Liver (tissue), 9 donors: ENCODE data around the gene JAM3. TPM values are rescaled to one million over a fixed set of nuclear protein-coding genes. Genes with fewer than 3 reads are reported as not detected.

Experiments used
- DNase-seq: peaks from one replicate; pipeline ENCODE4 v3.0.0-alpha.2; 2017; ENCODE audit warnings: low spot score
- H3K27ac ChIP-seq, 2 donors: one replicate each; pipeline ENCODE4 v1.7.0; 2013; ENCODE audit warnings: inconsistent platforms in 2 of 2, low read length in 2 of 2, control low read depth in 1 of 2, low read depth in 1 of 2, mild to moderate bottlenecking in 1 of 2
- H3K27me3 ChIP-seq, 4 donors: one replicate each; pipeline versions ENCODE4 v1.6.1 to v1.7.0; 2013; ENCODE audit warnings: low read length in 3 of 4, inconsistent platforms in 1 of 4, mild to moderate bottlenecking in 1 of 4, moderate library complexity in 1 of 4; ENCODE audit not compliant: control insufficient read depth in 4 of 4, insufficient read depth in 4 of 4
- H3K36me3 ChIP-seq, 4 donors: one replicate each; pipeline versions ENCODE4 v1.6.1 to v1.7.0; 2013; ENCODE audit warnings: low read length in 3 of 4, mild to moderate bottlenecking in 3 of 4, low read depth in 1 of 4, moderate library complexity in 1 of 4; ENCODE audit not compliant: control insufficient read depth in 4 of 4, insufficient read depth in 3 of 4
- H3K4me1 ChIP-seq, 4 donors: one replicate each; pipeline versions ENCODE4 v1.6.1 to v1.7.0; 2013; ENCODE audit warnings: low read length in 3 of 4, mild to moderate bottlenecking in 3 of 4, moderate library complexity in 1 of 4; ENCODE audit not compliant: control insufficient read depth in 4 of 4, insufficient read depth in 4 of 4
- H3K4me3 ChIP-seq, 3 donors: one replicate each; pipeline versions ENCODE4 v1.6.1 to v1.7.0; 2013; ENCODE audit warnings: low read length in 3 of 3, control low read depth in 1 of 3, low read depth in 1 of 3, mild to moderate bottlenecking in 1 of 3
- H3K9ac ChIP-seq, 2 donors: one replicate each; pipeline ENCODE4 v1.7.0; 2013; ENCODE audit warnings: low read length in 2 of 2, mild to moderate bottlenecking in 2 of 2, moderate library complexity in 2 of 2, control low read depth in 1 of 2, low read depth in 1 of 2
- H3K9me3 ChIP-seq, 4 donors: one replicate each; pipeline versions ENCODE4 v1.6.1 to v1.7.0; 2013; ENCODE audit warnings: low read length in 3 of 4; ENCODE audit not compliant: control insufficient read depth in 4 of 4
- CTCF ChIP-seq: fragments of 150-350 bp; IDR thresholded peaks from 2 replicates; pipeline ENCODE4 v1.5.1; 2017; ENCODE audit warnings: improper control_type of control experiment, low read depth, low read length; ENCODE audit not compliant: missing input control
- EGR1 ChIP-seq, 2 donors: IDR thresholded peaks; 2 replicates each; pipeline ENCODE4 v1.6.1; 2016 to 2018; ENCODE audit warnings: antibody characterized with exemption in 2 of 2, low read depth in 2 of 2
- FOXA1 ChIP-seq: IDR thresholded peaks from 2 replicates; pipeline ENCODE4 v1.6.1; 2016; ENCODE audit warnings: antibody characterized with exemption
- FOXA2 ChIP-seq: IDR thresholded peaks from 2 replicates; pipeline ENCODE4 v1.6.1; 2016; ENCODE audit warnings: antibody characterized with exemption
- GABPA ChIP-seq, 2 donors: IDR thresholded peaks in 1 of 2; conservative IDR thresholded peaks in 1 of 2; 2 replicates each; pipeline ENCODE4 v1.6.1; 2016; ENCODE audit warnings: antibody characterized with exemption in 2 of 2, mild to moderate bottlenecking in 1 of 2, moderate library complexity in 1 of 2
- HNF4A ChIP-seq, 2 donors: conservative IDR thresholded peaks; 2 replicates each; pipeline ENCODE4 v1.6.1; 2016; ENCODE audit warnings: antibody characterized with exemption in 2 of 2, mild to moderate bottlenecking in 2 of 2
- HNF4G ChIP-seq: IDR thresholded peaks from 2 replicates; pipeline ENCODE4 v1.6.1; 2016; ENCODE audit warnings: antibody characterized with exemption
- JUND ChIP-seq, 2 donors: IDR thresholded peaks; 2 replicates each; pipeline ENCODE4 v1.6.1; 2016; ENCODE audit warnings: antibody characterized with exemption in 2 of 2
- NR2F2 ChIP-seq: IDR thresholded peaks from 2 replicates; pipeline ENCODE4 v1.6.1; 2016; ENCODE audit warnings: antibody characterized with exemption
- RAD21 ChIP-seq, 2 donors: IDR thresholded peaks; 2 replicates each; pipeline ENCODE4 v1.6.1; 2016; ENCODE audit warnings: antibody characterized with exemption in 2 of 2, mild to moderate bottlenecking in 2 of 2
- REST ChIP-seq: IDR thresholded peaks from 2 replicates; pipeline ENCODE4 v1.6.1; 2016; ENCODE audit warnings: antibody characterized with exemption, mild to moderate bottlenecking
- SP1 ChIP-seq: IDR thresholded peaks from 2 replicates; pipeline ENCODE4 v1.6.1; 2018; ENCODE audit warnings: antibody characterized with exemption, mild to moderate bottlenecking
- TAF1 ChIP-seq: conservative IDR thresholded peaks from 2 replicates; pipeline ENCODE4 v1.6.1; 2016; ENCODE audit warnings: antibody characterized with exemption, mild to moderate bottlenecking
- YY1 ChIP-seq: IDR thresholded peaks from 2 replicates; pipeline ENCODE4 v1.6.1; 2016; ENCODE audit warnings: antibody characterized with exemption, mild to moderate bottlenecking
- WGBS: extraction: QIAGEN DNeasy Blood & Tissue Kit; methylation state at CpG from one replicate; pipeline ENCODE4 v1.1.7; 2013; 5-methylcytosine and 5-hydroxymethylcytosine counted together
- polyA plus RNA-seq, 2 donors: library from polyadenylated mRNA; stranded (reverse) in 1 of 2; unstranded in 1 of 2; fragments of 200-250 nt in 1 of 2; fragments of >200 nt in 1 of 2; fragmentation: Nextera tagmentation in 1 of 2; extraction: Ambion mirVana in 1 of 2; gene quantifications; one replicate each; pipeline versions ENCODE4 v1.2.1 to v1.2.3, GENCODE V29; 2013 to 2015
- total RNA-seq, 2 donors: library from RNA; depleted of rRNA; stranded (reverse); fragments of >200 nt; gene quantifications; one replicate each; pipeline ENCODE4 v1.2.3, GENCODE V29; 2014
- TF ChIP-seq, protein P1 (sequence below): IDR thresholded peaks from 2 replicates; pipeline ENCODE4 v1.6.1; 2016; ENCODE audit warnings: antibody characterized with exemption
- TF ChIP-seq, protein P2 (sequence below): IDR thresholded peaks from 2 replicates; pipeline ENCODE4 v1.6.1; 2016; ENCODE audit warnings: antibody characterized with exemption
- donor health status: healthy.
- donor health status: healthy.
- donor health status: healthy.
- donor health status: healthy.
- donor health status: healthy.

The JAM3 gene
- total and polyA plus RNA-seq, 4 donors: 1.6 to 4.3 (median 2.1) TPM

DNA sequence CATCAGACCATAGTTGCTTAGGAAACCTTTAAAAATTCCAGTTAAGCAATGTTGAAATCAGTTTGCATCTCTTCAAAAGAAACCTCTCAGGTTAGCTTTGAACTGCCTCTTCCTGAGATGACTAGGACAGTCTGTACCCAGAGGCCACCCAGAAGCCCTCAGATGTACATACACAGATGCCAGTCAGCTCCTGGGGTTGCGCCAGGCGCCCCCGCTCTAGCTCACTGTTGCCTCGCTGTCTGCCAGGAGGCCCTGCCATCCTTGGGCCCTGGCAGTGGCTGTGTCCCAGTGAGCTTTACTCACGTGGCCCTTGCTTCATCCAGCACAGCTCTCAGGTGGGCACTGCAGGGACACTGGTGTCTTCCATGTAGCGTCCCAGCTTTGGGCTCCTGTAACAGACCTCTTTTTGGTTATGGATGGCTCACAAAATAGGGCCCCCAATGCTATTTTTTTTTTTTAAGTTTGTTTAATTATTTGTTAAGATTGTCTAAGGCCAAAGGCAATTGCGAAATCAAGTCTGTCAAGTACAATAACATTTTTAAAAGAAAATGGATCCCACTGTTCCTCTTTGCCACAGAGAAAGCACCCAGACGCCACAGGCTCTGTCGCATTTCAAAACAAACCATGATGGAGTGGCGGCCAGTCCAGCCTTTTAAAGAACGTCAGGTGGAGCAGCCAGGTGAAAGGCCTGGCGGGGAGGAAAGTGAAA, 81.5 kb downstream of the JAM3 start:
- no peak for TF ChIP-seq CTCF
- no peak for TF ChIP-seq FOXA2
- TF ChIP-seq JUND (IDR thresholded peaks at IDR 0.05): no peak
- no peak for TF ChIP-seq SP1
- TF ChIP-seq REST: no peak
- TF ChIP-seq FOXA1: no peak
- TF ChIP-seq RAD21 (IDR thresholded peaks at IDR 0.05): no peak
- TF ChIP-seq HNF4A (conservative IDR thresholded peaks at IDR 0.05): no peak
- TF ChIP-seq GABPA (IDR thresholded peaks at IDR 0.05 in 1 of 2, conservative IDR thresholded peaks at IDR 0.05 in 1 of 2): no peak
- TF ChIP-seq, protein P1, sequence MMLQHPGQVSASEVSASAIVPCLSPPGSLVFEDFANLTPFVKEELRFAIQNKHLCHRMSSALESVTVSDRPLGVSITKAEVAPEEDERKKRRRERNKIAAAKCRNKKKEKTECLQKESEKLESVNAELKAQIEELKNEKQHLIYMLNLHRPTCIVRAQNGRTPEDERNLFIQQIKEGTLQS: no peak
- TF ChIP-seq, protein P2, sequence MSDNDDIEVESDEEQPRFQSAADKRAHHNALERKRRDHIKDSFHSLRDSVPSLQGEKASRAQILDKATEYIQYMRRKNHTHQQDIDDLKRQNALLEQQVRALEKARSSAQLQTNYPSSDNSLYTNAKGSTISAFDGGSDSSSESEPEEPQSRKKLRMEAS: no peak
- TF ChIP-seq YY1: no peak
- no peak for TF ChIP-seq EGR1 (IDR thresholded peaks at IDR 0.05; ENCODE audit: low read depth in 2 of 2)
- TF ChIP-seq NR2F2: no peak
- TF ChIP-seq HNF4G: no peak
- no peak overlapping the region for H3K27ac ChIP-seq

DNA sequence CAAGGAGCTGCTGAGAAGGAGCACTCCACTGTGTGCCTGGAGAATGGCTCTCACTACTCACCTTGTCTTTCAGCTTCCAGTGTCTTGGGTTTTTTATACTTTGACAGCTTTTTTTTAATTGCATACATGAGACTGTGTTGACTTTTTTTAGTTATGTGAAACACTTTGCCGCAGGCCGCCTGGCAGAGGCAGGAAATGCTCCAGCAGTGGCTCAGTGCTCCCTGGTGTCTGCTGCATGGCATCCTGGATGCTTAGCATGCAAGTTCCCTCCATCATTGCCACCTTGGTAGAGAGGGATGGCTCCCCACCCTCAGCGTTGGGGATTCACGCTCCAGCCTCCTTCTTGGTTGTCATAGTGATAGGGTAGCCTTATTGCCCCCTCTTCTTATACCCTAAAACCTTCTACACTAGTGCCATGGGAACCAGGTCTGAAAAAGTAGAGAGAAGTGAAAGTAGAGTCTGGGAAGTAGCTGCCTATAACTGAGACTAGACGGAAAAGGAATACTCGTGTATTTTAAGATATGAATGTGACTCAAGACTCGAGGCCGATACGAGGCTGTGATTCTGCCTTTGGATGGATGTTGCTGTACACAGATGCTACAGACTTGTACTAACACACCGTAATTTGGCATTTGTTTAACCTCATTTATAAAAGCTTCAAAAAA, 82.3 kb downstream of the JAM3 start:
- DNase-seq: no peak
- no peak overlapping the region for H3K9ac ChIP-seq
- H3K4me1 ChIP-seq: no peaks in the 10 kb centered on the region
- TF ChIP-seq NR2F2 (no peak), HNF4A (conservative IDR thresholded peaks at IDR 0.05) (no peak), REST (no peak), RAD21 (IDR thresholded peaks at IDR 0.05) (no peak), FOXA2 (no peak), TAF1 (no peak), HNF4G (no peak), GABPA (IDR thresholded peaks at IDR 0.05 in 1 of 2, conservative IDR thresholded peaks at IDR 0.05 in 1 of 2) (no peak), EGR1 (IDR thresholded peaks at IDR 0.05; ENCODE audit: low read depth in 2 of 2) (no peak), FOXA1 (no peak), CTCF (no peak)
- TF ChIP-seq, protein P1: no peak
- H3K27ac ChIP-seq: no peak overlapping the region
- no peaks in the 10 kb centered on the region for H3K9me3 ChIP-seq
- H3K36me3 ChIP-seq: peaks cover 7 to 47% (median 16%) of the 10 kb centered on the region in 4 donors
- H3K27me3 ChIP-seq: no peaks in the 10 kb centered on the region
- WGBS: 94% methylated on average over 10 of the region's 10 CpGs
- H3K4me3 ChIP-seq: no peak overlapping the region

More for the DNA sequence above, 81.5 kb downstream of the JAM3 start:
- H3K27me3 ChIP-seq: no peaks in the 10 kb centered on the region
- H3K9ac ChIP-seq: no peak overlapping the region
- DNase-seq: no peak
- peaks cover 3 to 38% (median 13%) of the 10 kb centered on the region in 4 donors for H3K36me3 ChIP-seq
- WGBS: 94% methylated on average over 12 of the region's 12 CpGs
- H3K4me3 ChIP-seq: no peak overlapping the region
- no peaks in the 10 kb centered on the region for H3K4me1 ChIP-seq
- no peaks in the 10 kb centered on the region for H3K9me3 ChIP-seq
